C4-2B (cell line): ENCODE data around the gene CYS1.

ENCODE experiments used
- H3K27ac ChIP-seq: fragments of 450-650 bp; 2 replicates; pipeline ENCODE4 v1.5.1; 2017
- ZFX ChIP-seq: fragments of 450-650 bp; IDR thresholded peaks from 2 replicates; pipeline ENCODE4 v1.6.1; 2017
- TF ChIP-seq, protein P1 (sequence below): fragments of 450-650 bp; conservative IDR thresholded peaks from 2 replicates; pipeline ENCODE4 v1.5.1; 2017; ENCODE audit warnings: mild to moderate bottlenecking

CYS1 gene

DNA sequence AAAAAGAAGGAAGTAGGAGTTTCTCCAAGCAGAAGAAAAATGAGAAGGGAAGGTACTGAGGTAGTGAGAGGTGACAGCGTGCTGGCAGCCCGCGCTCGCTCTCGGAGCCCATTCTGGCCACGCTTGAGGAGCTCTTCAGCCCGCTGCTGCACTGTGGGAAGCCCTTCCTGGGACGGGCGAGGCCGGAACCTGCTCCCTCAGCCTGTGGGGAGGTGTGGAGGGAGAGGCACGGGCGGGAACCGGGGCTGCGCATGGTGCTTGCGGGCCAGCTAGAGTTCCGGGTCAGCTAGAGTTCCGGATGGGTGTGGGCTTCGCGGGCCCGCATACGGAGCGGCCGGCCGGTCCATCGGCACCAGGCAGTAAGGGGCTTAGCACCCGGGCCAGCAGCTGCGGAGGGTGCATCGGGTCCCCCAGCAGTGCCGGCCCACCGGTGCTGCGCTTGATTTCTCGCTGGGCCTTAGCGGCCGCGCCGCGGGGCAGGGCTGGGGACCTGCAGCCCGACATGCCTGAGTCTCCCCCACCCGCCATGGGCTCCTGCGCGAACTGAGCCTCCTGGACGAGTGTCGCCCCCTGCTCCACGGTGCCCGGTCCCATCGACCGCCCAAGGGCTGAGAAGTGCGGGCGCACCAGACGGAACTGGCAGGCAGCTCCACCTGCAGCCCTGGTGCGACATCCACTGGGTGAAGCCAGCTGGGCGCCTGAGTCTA lies 11.1 kb upstream of the CYS1 start:
- no peak overlapping the region for H3K27ac ChIP-seq
- no peak for TF ChIP-seq ZFX
- TF ChIP-seq, protein P1, sequence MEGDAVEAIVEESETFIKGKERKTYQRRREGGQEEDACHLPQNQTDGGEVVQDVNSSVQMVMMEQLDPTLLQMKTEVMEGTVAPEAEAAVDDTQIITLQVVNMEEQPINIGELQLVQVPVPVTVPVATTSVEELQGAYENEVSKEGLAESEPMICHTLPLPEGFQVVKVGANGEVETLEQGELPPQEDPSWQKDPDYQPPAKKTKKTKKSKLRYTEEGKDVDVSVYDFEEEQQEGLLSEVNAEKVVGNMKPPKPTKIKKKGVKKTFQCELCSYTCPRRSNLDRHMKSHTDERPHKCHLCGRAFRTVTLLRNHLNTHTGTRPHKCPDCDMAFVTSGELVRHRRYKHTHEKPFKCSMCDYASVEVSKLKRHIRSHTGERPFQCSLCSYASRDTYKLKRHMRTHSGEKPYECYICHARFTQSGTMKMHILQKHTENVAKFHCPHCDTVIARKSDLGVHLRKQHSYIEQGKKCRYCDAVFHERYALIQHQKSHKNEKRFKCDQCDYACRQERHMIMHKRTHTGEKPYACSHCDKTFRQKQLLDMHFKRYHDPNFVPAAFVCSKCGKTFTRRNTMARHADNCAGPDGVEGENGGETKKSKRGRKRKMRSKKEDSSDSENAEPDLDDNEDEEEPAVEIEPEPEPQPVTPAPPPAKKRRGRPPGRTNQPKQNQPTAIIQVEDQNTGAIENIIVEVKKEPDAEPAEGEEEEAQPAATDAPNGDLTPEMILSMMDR, result no peak

DNA sequence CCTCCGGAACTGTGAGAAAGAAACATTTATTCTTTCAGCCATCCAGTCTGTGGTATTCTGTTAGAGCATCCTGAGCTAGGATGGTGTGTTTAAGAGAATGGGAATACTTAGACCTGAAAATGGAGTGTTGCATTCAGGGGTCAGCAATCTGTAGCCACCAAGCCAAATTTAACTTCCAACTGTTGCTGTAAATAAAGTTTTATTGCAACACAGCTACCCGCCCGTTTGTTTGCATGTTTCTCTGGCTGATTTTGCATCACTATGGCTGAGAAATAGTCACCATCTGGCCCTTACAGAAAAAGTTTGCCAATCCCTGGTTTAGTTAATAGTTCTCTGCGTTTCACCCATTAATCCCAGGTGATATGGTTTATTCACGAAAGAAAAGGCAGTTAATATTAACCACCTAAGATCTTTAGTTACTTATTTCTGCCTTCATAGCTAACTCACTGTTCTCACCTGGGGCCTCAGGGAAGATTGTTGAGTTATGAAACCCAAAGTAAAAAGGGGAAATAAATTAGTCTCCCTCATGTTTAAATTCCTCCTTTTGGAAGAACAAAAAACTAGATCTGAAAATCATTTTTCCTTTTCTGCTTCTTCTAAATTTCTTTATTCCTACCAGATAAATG lies 9.5 kb upstream of the CYS1 start:
- no peak overlapping the region for H3K27ac ChIP-seq
- TF ChIP-seq, protein P1, result no peak
- TF ChIP-seq ZFX, result no peak

DNA sequence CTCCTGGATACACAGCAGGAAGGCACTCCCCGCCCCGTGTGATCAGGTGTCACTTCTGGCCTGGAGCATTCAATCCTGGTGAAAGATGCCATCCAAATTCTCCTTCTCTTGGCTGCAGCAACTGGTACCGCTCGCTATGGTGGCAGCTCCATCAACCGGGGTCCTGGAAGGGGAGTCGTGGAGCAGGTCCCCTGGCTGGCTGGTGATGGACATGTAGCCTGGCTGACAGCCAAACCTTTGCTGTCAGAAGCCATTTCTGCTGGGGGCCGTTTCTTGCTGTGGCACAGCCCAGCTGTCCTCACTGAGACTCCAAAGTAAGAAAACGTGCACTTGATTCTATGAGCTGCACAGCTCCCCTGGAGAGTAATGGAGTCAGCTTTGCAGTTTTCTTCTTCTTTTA lies 7.1 kb upstream of the CYS1 start:
- H3K27ac ChIP-seq, result no peak overlapping the region
- no peak for TF ChIP-seq ZFX
- TF ChIP-seq, protein P1, result no peak

DNA sequence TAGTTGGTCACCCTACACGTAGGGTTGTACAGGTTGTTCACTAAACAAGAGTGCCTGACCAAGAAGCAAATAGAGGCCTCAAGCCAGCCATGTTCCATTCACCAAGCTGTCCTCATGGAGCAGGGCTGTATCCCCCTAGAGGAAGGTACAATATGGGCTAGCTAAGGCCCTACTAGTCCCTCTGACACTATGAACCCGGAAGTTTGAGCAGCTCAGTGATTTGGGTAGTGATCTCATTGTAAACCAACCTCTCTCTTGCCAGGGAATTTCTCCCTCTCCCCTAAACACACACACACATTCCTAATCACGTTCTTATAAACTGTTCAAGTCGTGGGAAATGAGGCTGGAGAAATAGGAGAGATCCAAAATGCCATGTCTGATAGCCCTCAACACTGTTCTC lies 6.7 kb upstream of the CYS1 start:
- TF ChIP-seq ZFX, result no peak
- TF ChIP-seq, protein P1, result no peak
- H3K27ac ChIP-seq, result no peak overlapping the region

DNA sequence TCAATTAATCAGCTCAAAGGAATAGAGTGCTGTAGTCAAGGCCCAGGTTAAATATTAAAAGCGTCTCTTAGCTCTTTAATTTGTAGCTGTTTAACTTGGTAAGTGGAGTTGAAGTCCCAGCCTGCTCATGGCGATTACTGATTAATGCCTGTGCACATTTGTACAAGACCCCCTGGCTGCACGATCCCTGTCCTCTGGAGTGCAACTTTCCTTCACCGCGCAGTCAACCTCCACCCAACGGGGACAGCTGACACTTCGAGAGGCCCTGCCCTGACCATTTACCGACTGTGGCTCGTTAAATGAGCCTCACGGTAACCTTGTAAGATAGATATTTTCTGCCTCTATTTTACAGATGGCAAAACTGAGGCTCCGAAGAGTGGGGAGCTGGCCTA lies 5.5 kb upstream of the CYS1 start:
- no peak overlapping the region for H3K27ac ChIP-seq

DNA sequence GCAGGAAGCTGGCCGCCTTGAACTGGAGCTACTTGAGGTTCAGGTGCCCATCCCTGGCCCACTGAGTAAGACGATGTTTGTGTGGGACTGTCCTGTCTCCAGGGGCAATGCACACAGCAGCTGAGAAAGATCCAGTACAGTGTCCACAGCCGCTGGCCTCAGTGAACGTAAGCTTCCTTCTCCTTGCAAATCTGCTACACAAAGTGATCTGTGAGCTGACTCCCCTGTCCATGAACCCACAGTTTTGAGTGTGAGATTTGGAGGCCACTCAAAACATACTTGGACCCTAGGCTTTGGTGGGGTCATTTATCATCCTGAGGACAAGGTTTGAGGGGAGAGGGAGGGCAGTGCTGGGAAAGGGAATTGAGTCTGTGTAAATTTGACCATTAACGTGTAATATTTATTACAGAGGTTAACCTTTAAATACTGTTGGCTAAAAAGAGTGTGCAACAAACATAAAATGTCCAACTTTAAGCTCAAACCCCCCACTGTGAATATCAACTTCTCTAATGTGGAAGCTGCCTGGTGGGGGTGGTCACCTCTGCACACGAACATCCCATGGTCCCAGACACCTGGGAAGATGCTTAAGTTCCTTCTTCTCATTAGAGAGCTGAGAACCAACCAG lies 4.9 kb upstream of the CYS1 start:
- no peak overlapping the region for H3K27ac ChIP-seq
- no peak for TF ChIP-seq ZFX
- TF ChIP-seq, protein P1, result no peak

More for the DNA sequence above, 5.5 kb upstream of the CYS1 start:
- TF ChIP-seq, protein P1, result no peak
- no peak for TF ChIP-seq ZFX

DNA sequence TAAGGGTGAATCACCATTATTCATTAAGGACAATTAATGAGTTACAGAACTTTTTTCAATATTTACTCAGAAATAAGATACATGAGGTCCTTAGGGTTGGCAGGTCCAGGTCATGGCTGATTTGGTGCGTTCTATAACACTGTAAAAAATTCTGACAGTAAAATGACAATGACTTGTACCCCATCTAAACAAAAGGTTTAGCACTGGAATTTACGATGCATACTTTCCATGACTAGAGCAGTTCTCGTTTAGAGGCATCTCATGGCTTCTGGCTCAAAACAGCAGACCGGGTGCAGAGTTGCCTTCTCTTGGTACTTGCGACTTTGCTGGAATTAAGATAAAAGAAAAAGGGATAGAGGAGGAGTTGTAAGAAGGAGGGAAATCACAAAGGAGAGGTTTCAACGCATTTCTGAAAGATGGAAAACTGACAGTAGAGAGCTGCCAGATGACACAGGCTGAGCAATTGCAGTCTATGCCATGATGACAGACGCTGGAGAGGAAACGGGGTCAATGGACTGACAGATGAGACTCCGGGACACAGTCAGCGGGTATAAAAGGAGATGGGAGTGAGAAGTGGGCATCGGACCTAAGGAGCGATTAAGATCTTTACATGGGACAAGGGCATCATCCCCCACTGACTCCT lies 4.1 kb upstream of the CYS1 start:
- no peak for TF ChIP-seq ZFX
- TF ChIP-seq, protein P1, result no peak
- no peak overlapping the region for H3K27ac ChIP-seq
